Epithelial cell of esophagus (primary cell): ENCODE measurements around the gene ASTN2.

ENCODE experiments used
- DNase-seq: peaks from one replicate; pipeline ENCODE4 v3.0.0; 2010; ENCODE audit warnings: low read depth
- H3K4me3 ChIP-seq: 2 replicates; pipeline ENCODE4 v1.5.1; 2011; ENCODE audit warnings: mild to moderate bottlenecking, low read length, control low read depth
- CTCF ChIP-seq: IDR thresholded peaks from 2 replicates; pipeline ENCODE4 v1.5.1; 2011; ENCODE audit warnings: low read depth, mild to moderate bottlenecking, low read length, control low read depth, inconsistent platforms; ENCODE audit not compliant: insufficient read depth; ENCODE audit errors: missing control alignments

Gene ASTN2

DNA sequence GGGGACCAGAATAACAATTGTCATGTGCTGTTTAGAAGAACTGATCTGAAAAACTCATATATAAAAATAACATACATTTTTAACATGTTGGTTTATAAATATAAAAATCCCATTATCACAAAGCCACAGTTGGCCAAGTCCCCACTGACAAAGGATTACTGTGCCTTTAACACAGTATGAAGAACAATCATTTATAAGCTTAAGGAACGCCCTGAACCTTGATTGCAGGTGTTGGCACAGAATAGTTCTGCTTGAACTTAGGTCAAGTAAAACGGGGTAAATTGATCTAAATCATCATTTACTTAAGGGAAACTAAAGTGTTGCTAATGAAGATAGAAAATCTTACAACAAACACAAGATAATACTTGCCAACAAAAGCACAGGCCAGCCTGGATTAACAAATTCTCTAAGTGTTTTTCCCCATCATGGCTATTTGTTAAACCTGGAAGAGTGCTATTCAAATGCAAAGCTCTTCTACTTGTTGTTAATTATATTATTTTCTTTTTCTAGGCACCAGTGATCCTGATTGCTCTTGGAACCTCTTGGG is 46.1 kb downstream of the ASTN2 start:
- no peak for TF ChIP-seq CTCF
- DNase-seq = no peak
- H3K4me3 ChIP-seq = no peak overlapping the region

GRCh38 chr9:117365438-117365837 is 49.4 kb downstream of the ASTN2 start:
- no peak for TF ChIP-seq CTCF
- no peak for DNase-seq
- H3K4me3 ChIP-seq = no peak overlapping the region

- DNase-seq = no peak
- no peak for TF ChIP-seq CTCF
- no peak overlapping the region for H3K4me3 ChIP-seq
Measured at GRCh38 chr9:117363006-117363405, 51.9 kb downstream of the ASTN2 start.

DNA sequence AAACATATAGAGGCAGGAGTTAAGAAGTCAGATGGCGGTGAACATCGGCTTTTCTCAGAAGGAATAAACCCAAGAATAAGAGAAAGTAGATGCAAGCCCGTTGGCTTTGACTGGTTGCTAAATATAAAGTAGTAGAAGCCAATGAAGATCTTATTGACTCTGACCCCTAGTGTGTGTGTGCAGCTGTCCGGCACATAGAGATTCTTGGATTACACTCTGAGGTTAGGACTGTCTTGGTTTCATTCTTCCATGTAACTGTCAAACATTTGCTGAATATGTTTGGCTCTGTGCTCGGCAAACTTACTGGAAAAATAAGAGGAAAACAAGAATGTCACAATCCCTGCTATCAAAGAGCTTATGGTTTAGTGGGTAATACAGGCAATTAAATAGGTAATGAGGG is 54.9 kb downstream of the ASTN2 start:
- no peak for TF ChIP-seq CTCF
- no peak overlapping the region for H3K4me3 ChIP-seq
- DNase-seq = no peak

GRCh38 chr9:117355542-117355941 is 59.3 kb downstream of the ASTN2 start:
- no peak for TF ChIP-seq CTCF
- DNase-seq = no peak
- no peak overlapping the region for H3K4me3 ChIP-seq

DNA sequence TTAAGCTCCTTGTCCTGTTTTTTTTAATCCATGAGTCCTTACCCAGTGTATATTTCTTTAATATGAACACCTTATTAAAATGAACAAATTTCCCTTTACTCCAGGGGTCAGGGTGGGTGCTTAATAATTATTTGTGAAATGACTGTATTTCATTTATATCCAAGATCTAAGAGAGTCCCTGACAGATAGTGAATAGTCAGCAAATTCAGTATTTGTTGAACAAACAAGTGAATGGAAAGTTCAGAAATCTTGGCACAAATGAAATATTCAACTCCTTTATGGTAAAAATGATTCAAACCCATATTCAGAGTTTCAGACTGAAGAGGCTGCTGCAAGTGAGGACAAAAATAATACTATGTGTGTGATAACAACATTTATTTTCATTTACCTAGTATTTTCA is 59.9 kb downstream of the ASTN2 start:
- no peak overlapping the region for H3K4me3 ChIP-seq
- DNase-seq = no peak
- TF ChIP-seq CTCF = no peak

DNA sequence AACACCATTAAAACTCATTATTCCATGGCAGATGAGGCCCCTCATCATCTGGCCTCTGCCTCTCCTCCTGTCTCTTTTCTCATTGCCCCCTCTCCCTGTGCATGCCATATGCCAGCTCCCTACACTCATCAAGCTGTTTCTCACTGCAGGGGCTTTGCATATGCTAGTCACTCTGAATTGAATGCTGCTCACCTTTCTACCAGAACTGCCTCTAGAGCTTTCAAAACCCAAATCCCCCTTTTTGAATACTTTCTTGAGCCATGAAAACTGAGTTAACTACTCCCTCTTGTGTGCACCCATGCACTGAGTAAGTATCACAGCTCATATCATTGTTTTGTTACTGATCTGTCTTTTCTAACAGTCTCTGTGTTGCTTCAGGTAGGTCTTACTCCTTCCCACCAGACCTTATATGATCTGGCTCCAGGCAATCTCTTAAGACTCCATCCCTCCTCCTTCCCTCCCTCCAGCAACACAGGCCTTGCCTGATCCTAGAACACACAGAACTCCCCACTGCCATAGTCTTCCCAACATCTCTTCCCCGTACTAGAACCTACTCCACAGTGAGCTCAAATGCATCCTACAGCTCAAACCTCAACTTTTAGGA is 60.5 kb downstream of the ASTN2 start:
- no peak overlapping the region for H3K4me3 ChIP-seq
- no peak for TF ChIP-seq CTCF
- DNase-seq = no peak
